ENCODE measurements around the gene GNB1L. TPM values are rescaled to one million over a fixed set of nuclear protein-coding genes. Genes with fewer than 3 reads are reported as not detected.

GNB1L gene
- total RNA-seq, 4 donors from 2014 or later = 1.8 to 5.1 (median 4.5) TPM

GRCh38 chr22:19822301-19823117, 32.2 kb downstream of the GNB1L start:
- H3K4me3 ChIP-seq (replicated peaks in 1 of 3) = no peak overlapping the region
- intact Hi-C loops (cut with DNase I) = no loop called here
- no peaks in the 10 kb centered on the region for H3K9me3 ChIP-seq
- DNase-seq = peak; percentile 10 to 11
- H3K36me3 ChIP-seq = no peaks in the 10 kb centered on the region
- peaks cover 10 to 30% of the 10 kb centered on the region in 2 donors for H3K4me1 ChIP-seq
- H3K27ac ChIP-seq = no peak overlapping the region
- TF ChIP-seq POLR2A (IDR thresholded peaks at IDR 0.05) (no peak), CTCF (IDR thresholded peaks at IDR 0.05) (no peak)
- no peaks in the 10 kb centered on the region for H3K27me3 ChIP-seq
- WGBS, 2 donors = 65 to 81% methylated on average over 10 to 11 of the region's 18 CpGs

GRCh38 chr22:19821523-19822300, 33.0 kb downstream of the GNB1L start:
- Histone ChIP-seq H3K27me3 (no peaks in the 10 kb centered on the region), H3K36me3 (no peaks in the 10 kb centered on the region), H3K27ac (no peak overlapping the region), H3K4me1 (peaks cover 12 to 34% of the 10 kb centered on the region in 2 donors), H3K9me3 (no peaks in the 10 kb centered on the region), H3K4me3 (replicated peaks in 1 of 3) (no peak overlapping the region)
- WGBS, 2 donors = 93 to 94% methylated on average over 12 to 13 of the region's 20 CpGs
- intact Hi-C loops (cut with DNase I) = no loop called here
- peak in 1 of 2 donors; percentile 1 for DNase-seq
- no peak for TF ChIP-seq POLR2A (IDR thresholded peaks at IDR 0.05)
- no peak for TF ChIP-seq CTCF (IDR thresholded peaks at IDR 0.05)

GRCh38 chr22:19820880-19821522, 33.7 kb downstream of the GNB1L start:
- H3K4me1 ChIP-seq = peaks cover 12 to 31% of the 10 kb centered on the region in 2 donors
- no peaks in the 10 kb centered on the region for H3K36me3 ChIP-seq
- no peak for TF ChIP-seq POLR2A (IDR thresholded peaks at IDR 0.05)
- intact Hi-C loops (cut with DNase I) = no loop called here
- WGBS, 2 donors = 92 to 94% methylated on average over 12 to 18 of the region's 18 CpGs
- H3K4me3 ChIP-seq (replicated peaks in 1 of 3) = no peak overlapping the region
- H3K27ac ChIP-seq = no peak overlapping the region
- peak in 1 of 2 donors; percentile 1 for DNase-seq
- H3K9me3 ChIP-seq = no peaks in the 10 kb centered on the region
- H3K27me3 ChIP-seq = no peaks in the 10 kb centered on the region

DNA sequence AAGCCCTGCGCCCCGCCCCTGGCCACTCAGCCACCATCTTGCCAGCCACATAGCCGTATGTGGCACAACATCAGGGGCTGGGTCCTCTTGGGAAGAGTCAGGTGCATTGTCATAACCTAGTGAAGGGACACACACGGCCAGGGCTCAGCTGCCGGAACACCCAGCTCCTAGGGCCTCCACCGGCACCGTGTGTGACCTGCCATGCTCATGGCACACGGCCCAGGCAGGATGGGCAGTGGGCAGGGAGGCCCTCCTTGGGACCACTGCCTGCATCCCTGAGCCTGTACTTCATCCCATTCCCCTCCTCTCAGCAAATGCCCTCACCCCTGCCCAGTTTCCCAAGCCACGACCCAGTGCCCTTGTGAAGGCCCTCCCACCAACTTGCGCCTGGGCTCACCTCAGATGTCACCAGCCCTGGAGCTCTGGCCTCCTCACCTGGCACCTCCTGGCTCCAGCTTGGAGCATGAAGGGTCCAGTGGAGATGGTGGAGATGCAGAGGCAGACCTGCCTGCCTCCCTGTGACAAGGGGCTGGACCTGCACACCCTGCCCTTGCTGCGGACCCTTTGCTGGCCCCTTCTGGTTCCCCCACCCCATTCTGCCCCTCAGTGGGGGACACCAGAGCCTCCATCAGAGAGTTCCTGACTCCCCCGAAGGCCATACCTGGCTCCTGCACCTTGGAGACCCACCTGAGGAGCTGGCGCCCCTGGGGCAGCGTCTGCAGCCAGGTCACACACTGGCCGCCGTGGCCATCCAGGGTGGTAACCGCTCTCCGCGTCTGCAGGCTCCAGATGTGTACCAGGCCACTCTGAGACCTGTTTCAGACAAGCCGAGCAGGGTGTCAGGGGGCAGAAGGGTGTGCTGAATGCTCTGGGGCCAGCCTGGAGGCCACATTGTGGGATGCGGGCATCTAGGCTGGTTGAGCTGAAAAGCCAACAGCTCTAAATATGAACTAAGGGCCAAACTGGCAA, 34.5 kb downstream of the GNB1L start:
- no peak overlapping the region for H3K4me3 ChIP-seq (replicated peaks in 1 of 3)
- 95 to 97% methylated on average over 17 of the region's 21 CpGs for WGBS, 2 donors
- intact Hi-C loops (cut with DNase I) = no loop called here
- H3K27ac ChIP-seq = no peak overlapping the region
- no peaks in the 10 kb centered on the region for H3K27me3 ChIP-seq
- H3K36me3 ChIP-seq = no peaks in the 10 kb centered on the region
- no peaks in the 10 kb centered on the region for H3K9me3 ChIP-seq
- TF ChIP-seq POLR2A (IDR thresholded peaks at IDR 0.05) (no peak), CTCF (IDR thresholded peaks at IDR 0.05) (no peak)
- peaks cover 12 to 28% of the 10 kb centered on the region in 2 donors for H3K4me1 ChIP-seq
- DNase-seq = peak in 1 of 2 donors; percentile 0
